22Rv1 (cell line): ENCODE data around the gene BABAM2.

Experiments used
- ZFX ChIP-seq: fragments of 450-650 bp; IDR thresholded peaks from 2 replicates; pipeline ENCODE4 v1.6.1; 2017; ENCODE audit warnings: antibody characterized with exemption, borderline replicate concordance
- TF ChIP-seq, protein P1 (sequence below): fragments of 450-650 bp; IDR thresholded peaks from 2 replicates; pipeline ENCODE4 v1.5.1; 2017; ENCODE audit warnings: mild to moderate bottlenecking

DNA sequence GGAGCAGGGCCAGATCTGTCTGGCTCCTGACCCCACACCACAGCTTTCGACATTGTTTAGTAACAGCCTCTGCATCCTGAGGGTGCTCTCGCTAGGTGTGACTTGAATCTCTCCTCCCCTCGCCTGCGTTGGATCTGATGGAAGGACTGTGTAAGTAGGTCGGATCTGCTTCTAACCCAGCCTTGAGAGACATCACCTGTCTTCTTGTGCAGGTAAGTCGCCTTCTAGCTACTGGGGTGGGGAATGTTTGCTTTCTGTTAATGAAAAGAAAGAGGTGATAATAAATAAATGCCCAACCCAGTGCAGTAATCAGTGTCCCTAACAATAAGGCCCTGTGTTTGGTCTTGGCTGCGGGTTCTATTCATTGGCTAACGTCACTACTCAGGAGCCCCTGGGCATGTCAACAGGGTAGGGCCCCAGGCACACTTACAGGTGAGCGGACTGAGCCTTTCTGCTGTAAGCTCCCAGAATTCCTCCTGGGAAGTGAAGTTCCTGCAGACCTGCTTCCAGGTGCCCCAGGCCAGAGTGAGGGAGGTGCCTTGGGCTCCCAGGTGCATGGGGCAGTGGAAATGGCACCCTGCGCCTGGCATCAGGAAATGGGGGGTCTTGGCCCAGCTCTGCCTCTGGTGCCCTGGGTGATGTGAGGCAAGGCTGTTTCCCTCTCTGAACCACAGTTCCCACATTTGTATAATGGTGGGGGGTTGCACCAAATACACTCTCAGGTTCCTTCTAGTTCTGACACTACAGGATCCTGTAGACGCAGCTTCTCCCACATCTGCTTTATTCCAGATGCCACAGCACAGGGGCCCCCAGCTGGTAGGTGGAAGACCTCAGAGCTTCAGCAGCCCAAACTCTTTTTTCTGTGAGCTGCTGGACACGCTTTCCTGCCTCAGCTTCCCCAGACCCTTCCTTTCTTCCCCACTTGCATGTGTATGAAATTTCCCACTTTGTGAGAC is 491.0 kb downstream of the BABAM2 start:
- TF ChIP-seq, protein P1, sequence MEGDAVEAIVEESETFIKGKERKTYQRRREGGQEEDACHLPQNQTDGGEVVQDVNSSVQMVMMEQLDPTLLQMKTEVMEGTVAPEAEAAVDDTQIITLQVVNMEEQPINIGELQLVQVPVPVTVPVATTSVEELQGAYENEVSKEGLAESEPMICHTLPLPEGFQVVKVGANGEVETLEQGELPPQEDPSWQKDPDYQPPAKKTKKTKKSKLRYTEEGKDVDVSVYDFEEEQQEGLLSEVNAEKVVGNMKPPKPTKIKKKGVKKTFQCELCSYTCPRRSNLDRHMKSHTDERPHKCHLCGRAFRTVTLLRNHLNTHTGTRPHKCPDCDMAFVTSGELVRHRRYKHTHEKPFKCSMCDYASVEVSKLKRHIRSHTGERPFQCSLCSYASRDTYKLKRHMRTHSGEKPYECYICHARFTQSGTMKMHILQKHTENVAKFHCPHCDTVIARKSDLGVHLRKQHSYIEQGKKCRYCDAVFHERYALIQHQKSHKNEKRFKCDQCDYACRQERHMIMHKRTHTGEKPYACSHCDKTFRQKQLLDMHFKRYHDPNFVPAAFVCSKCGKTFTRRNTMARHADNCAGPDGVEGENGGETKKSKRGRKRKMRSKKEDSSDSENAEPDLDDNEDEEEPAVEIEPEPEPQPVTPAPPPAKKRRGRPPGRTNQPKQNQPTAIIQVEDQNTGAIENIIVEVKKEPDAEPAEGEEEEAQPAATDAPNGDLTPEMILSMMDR, result no peak
- no peak for TF ChIP-seq ZFX
